Measurements from ENCODE around the gene GALNTL6.

The GALNTL6 gene

GRCh38 chr4:172628263-172628662, 815.1 kb downstream of the GALNTL6 start:
- FAIRE-seq, result no peak
- no peak for DNase-seq (ENCODE audit: insufficient read length, low spot score)
- no peak for TF ChIP-seq POLR2A (IDR thresholded peaks at IDR 0.05; ENCODE audit: low read depth, low read length)

GRCh38 chr4:172630280-172630679, 817.1 kb downstream of the GALNTL6 start:
- TF ChIP-seq POLR2A (IDR thresholded peaks at IDR 0.05; ENCODE audit: low read depth, low read length), result no peak
- no peak for DNase-seq (ENCODE audit: insufficient read length, low spot score)
- no peak for FAIRE-seq

GRCh38 chr4:172631832-172632231, 818.6 kb downstream of the GALNTL6 start:
- no peak for DNase-seq (ENCODE audit: insufficient read length, low spot score)
- TF ChIP-seq POLR2A (IDR thresholded peaks at IDR 0.05; ENCODE audit: low read depth, low read length), result no peak
- FAIRE-seq, result no peak

- no peak for DNase-seq (ENCODE audit: insufficient read length, low spot score)
- no peak for TF ChIP-seq POLR2A (IDR thresholded peaks at IDR 0.05; ENCODE audit: low read depth, low read length)
- no peak for FAIRE-seq
Observed at GRCh38 chr4:172648471-172648870, 835.3 kb downstream of the GALNTL6 start.

- FAIRE-seq, result no peak
- no peak for TF ChIP-seq POLR2A (IDR thresholded peaks at IDR 0.05; ENCODE audit: low read depth, low read length)
- no peak for DNase-seq (ENCODE audit: insufficient read length, low spot score)
Observed at GRCh38 chr4:172649143-172649542, 835.9 kb downstream of the GALNTL6 start.

- TF ChIP-seq POLR2A (IDR thresholded peaks at IDR 0.05; ENCODE audit: low read depth, low read length), result no peak
- FAIRE-seq, result no peak
Observed at GRCh38 chr4:172650758-172651530, 837.7 kb downstream of the GALNTL6 start.

GRCh38 chr4:172651961-172652360, 838.8 kb downstream of the GALNTL6 start:
- FAIRE-seq, result no peak
- TF ChIP-seq POLR2A (IDR thresholded peaks at IDR 0.05; ENCODE audit: low read depth, low read length), result no peak

More at GRCh38 chr4:172650758-172651530, 837.7 kb downstream of the GALNTL6 start:
- no peak for DNase-seq (ENCODE audit: insufficient read length, low spot score)

GRCh38 chr4:172652369-172652768, 839.2 kb downstream of the GALNTL6 start:
- no peak for TF ChIP-seq POLR2A (IDR thresholded peaks at IDR 0.05; ENCODE audit: low read depth, low read length)
- FAIRE-seq, result no peak
- DNase-seq (ENCODE audit: insufficient read length, low spot score), result no peak

More at GRCh38 chr4:172651961-172652360, 838.8 kb downstream of the GALNTL6 start:
- DNase-seq (ENCODE audit: insufficient read length, low spot score), result no peak

- DNase-seq (ENCODE audit: insufficient read length, low spot score), result no peak
- no peak for FAIRE-seq
- no peak for TF ChIP-seq POLR2A (IDR thresholded peaks at IDR 0.05; ENCODE audit: low read depth, low read length)
Observed at GRCh38 chr4:172653676-172654075, 840.5 kb downstream of the GALNTL6 start.

- DNase-seq (ENCODE audit: insufficient read length, low spot score) (no peak), FAIRE-seq (no peak)
- TF ChIP-seq POLR2A (IDR thresholded peaks at IDR 0.05; ENCODE audit: low read depth, low read length), result no peak
Observed at GRCh38 chr4:172654457-172654856, 841.3 kb downstream of the GALNTL6 start.

GRCh38 chr4:172656055-172656454, 842.9 kb downstream of the GALNTL6 start:
- TF ChIP-seq POLR2A (IDR thresholded peaks at IDR 0.05; ENCODE audit: low read depth, low read length), result no peak
- no peak for DNase-seq (ENCODE audit: insufficient read length, low spot score)
- no peak for FAIRE-seq

- no peak for TF ChIP-seq POLR2A (IDR thresholded peaks at IDR 0.05; ENCODE audit: low read depth, low read length)
- DNase-seq (ENCODE audit: insufficient read length, low spot score) (no peak), FAIRE-seq (no peak)
Observed at GRCh38 chr4:172657081-172657480, 843.9 kb downstream of the GALNTL6 start.

GRCh38 chr4:172660251-172660650, 847.0 kb downstream of the GALNTL6 start:
- DNase-seq (ENCODE audit: insufficient read length, low spot score) (no peak), FAIRE-seq (no peak)
- no peak for TF ChIP-seq POLR2A (IDR thresholded peaks at IDR 0.05; ENCODE audit: low read depth, low read length)

GRCh38 chr4:172662113-172662512, 848.9 kb downstream of the GALNTL6 start:
- no peak for DNase-seq (ENCODE audit: insufficient read length, low spot score)
- FAIRE-seq, result no peak
- TF ChIP-seq POLR2A (IDR thresholded peaks at IDR 0.05; ENCODE audit: low read depth, low read length), result no peak

GRCh38 chr4:172666711-172667368, 853.6 kb downstream of the GALNTL6 start:
- FAIRE-seq (no peak), DNase-seq (ENCODE audit: insufficient read length, low spot score) (no peak)
- no peak for TF ChIP-seq POLR2A (IDR thresholded peaks at IDR 0.05; ENCODE audit: low read depth, low read length)

Measured in H54 (cell line).